GM19351 (cell line): ENCODE results near the gene MISP3.

Experiments
- ATAC-seq: cut with Tn5 transposase; IDR thresholded peaks from one replicate; pipeline ENCODE4 v1.9.1; 2021; ENCODE audit warnings: mild to moderate bottlenecking, moderate library complexity; ENCODE audit not compliant: unreplicated experiment

MISP3 gene

DNA sequence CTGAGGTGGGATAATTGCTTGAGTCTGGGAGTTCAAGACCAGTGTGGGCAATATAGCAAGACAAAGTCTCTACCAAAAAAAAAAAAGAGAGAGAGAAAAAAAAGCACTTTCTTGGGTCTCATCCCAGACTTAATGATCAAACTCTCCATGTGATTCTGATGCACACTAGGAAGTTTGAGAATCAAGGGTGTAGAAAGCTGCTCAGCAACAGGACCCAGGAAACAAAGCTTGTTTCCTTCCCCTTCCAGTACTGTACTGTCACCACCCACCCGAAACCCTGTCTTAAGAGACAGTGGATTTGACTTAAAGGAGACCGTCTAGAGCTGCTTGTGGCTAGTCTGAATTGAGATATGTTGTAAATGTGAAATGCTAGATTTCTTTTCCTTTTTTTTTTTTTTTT, 5.8 kb downstream of the MISP3 start:
- ATAC-seq = no peak

DNA sequence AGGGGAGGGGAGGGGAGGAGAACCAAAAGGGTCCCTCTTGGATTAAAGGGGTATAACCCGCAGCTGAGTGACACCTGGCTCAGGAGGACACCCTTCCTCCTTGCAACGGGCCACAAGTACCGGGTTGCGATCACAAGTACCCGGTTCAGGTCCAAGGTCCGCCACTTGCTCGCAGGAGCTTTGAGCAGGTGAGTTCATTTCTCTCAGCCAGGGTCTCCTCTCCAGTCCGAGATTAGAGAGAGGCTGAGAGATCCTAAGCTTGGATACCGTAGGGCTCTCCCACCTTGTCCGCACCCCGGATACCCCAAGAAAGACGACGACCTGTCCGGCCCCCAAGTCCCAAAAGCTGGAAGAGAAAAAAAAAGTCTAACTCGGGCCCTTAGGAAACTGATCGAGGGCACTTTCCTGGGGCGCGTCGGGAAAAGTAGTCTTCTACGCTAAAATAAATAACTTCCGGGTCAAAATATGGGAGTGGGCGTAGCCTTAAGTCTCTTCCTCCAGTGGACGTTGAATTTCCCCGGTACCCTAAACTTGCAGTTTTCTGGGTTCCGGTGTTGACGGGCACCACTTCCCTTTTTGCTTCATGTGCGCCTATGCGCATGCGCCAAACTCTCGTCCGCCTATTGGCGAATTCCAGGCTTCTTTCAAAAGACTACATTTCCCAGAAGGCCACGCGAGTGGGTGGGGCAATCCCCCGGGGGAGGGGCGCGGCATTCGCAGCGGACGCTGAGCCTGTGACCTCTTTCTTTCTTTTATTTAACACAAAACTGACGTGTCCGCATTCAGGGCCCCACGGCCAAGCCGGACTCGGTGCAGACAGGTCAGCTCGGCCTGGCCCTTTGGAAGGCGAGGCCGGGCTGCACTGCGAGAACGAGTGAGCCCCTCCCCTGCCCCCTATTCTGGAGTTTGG, 8.6 kb downstream of the MISP3 start:
- peak; percentile 84 for ATAC-seq

DNA sequence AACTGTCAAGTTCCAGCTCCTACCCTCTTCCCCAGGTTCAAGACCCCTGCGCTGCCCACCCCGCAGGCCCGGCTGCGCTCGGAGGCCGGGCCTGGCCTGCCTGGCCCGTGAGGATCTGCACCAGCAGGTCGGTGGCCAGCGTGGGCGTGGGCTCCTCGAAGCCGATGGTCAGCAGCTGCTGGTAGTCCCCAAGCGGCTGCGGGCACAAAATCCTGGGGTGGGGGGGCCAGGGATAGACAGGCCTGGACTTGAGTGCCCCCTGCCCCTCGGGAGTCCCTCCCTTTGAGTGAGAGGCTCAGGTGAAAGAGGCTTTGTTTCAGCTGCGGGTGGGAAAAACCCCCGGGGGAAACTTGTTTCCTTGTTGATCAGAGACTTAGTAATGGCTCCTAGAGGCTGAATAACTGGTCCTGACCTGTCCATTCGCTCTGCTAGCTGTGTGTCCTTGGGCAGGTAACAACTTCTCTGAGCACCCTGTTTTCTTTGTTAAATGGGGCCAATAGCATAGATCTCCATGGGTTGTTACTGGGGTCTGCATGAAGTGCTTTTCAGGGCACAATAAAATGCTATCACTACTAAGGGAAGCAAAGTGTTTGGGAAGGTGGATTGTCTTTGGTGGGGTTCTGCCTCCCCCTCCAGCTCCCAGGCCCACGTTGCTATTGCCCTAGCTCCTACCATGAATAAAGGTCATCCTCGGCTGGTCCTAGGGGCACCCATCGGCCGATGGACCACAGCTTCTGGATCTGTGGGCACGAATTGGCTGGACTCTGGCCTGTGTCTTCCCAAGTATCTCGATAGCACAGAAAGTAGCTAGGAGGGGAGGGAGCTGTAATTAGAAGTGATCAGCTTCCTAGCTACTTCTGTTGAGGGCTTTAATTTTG, 9.4 kb downstream of the MISP3 start:
- no peak for ATAC-seq

DNA sequence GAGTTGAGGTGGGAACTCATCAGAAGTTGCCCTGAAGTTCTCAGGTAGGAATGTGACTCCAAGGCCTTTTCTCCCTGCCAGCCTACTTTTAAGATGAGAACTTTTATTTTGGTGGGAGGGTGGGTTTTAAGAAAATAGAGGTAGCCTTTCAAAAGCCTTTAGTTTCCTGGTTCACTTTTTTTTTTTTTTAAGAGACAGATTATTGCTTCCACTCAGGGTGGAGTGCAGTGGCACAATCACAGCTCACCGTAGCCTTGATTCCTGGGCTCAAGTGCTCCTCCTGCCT, 10.0 kb downstream of the MISP3 start:
- ATAC-seq = no peak

DNA sequence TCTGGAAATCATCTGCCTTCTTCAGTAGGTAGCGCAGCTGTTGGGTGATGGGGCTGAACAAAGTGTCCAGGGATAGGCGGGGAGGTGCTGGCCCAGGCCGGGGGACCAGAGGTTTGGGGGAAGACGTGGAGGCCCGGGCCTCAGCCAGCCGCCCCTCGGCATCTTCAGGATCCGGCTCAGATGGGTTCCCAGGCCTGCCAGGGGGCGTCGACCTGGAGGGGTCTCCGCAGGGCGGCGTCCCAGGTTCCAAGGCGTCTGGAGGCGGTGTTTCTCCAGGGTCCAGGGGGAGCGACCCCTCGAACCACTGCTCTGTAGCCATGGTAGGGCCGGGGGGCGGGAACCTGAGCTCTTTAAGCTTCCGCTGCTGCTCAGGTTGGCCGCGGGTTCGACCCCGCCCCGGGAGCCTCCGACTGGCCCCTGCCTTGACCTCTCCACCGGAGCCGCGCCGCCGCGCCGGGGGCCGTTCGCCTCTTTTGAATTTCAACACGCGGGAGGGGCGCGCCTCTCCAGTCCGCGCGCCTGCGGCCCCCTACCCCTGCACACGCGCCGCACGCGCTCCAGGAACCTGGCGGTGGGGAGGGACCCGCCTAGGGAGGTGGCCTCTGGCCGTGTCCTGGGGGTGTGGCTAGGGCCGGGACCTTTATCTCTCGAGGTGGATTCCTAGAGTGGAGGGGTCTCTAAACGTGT, 12.9 kb downstream of the MISP3 start, which contains the start of gene C19orf67:
Gene C19orf67, minus strand, starts transcription at position 475 of the 687 bp plus-strand sequence. Its CDS starts 156 bp downstream, at position 319.
- no peak for ATAC-seq

DNA sequence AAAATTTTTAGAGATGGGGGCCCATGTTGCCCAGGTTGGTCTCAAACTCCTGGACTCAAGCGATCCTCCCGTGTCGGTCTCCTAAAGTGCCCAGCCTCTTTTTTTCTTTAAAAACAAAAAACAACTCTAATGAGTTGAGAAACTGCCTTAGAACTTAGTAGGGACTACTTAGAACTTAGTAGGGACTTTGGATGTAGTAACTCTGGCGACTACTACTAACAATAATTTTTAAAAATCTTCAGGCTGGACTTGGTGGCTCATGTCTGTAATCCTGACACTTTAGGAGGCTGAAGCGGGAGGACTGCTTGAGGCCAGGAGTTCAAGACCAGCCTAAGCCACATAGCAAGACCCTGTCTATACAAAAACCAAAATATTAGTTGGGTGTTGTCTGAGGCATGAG, 13.5 kb downstream of the MISP3 start:
- no peak for ATAC-seq

DNA sequence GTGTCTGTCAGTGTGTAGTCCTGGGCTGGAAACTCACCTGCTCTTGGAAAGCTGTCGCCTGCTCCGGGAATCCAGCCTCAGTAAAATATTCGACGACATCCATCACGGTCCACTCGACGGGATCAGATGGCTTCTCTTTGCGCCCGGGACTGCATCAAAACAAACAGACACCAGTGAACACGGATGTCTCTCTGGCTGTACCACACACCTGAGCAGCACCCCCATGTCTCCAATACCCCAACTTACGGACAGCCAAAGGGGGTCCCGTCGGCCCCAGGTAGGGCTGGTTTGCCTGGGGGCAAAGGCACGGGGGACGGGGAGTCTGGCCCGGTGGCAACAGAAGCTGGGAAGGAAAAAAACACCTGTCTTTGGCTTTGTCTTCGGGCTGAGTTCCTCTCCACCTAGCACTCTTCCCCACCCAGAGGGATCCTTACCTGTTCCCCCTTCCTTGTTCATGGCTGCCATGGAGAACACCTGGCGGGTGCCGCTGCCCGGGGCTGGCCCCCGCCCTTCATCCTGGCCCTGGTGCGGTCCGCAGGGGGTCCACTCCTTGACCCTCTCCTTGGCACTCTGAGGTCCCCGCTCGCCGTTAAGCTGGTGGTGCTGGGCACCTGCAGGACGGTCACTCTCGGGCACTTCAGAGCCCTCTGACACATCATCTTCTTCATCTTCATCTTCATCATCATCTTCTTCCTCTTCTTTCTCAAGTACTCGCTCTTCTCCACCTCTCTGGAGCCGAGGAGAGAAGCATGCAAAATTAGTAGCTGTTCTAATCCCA, 16.2 kb downstream of the MISP3 start:
- no peak for ATAC-seq

DNA sequence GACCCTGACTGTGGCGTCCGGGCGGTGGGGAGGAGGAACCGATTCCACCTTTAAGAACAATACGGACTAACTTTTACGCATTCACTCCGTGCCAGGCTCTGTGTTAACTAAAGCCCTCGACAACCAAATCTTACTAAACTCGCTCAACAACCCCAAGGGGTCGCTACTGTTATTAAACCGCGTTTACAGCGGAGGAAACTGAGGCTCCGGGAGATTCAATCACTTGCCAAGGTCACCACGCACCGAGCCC, 16.8 kb downstream of the MISP3 start:
- ATAC-seq = no peak

DNA sequence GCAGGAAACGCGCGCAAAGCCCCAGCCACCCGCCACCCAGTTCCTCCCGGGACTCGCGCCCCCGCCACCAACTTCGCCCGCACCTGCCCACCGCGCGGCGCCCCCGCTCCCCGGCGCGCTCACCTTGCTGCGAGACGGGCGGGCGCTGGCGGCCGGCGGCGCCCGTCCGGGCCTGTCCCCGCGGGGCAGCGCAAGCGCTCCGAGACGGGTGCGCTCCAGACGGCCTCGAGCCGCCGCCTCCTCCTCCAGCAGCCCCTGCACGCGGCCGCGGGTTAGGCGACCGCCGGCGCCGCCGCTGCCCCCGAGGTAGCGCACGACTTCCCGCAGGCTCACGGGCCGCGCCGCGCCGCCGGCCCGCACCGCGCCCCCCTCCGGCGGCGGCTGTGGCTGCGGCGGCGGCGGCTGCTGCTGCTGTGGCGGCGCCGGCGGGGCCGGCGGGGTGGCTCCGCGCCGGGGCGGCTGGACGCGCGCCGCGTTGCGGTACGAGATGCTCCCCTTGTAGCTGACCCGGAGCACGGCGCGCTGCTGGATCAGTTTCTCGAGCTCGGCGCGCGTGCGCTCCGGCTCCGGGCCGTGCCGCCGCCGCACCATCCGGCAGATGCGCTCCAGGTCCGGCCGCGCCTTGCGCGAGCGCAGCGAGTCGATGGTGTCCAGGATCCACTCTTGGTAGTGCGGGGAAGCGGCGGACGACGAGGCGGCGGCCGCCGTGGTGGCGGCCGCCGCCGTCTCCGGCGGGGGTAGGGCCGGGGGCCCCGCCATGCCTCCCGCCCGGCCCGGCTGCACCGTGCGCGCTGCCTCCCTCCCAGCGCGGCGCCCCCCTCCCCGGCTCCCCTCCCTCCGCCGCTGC, 17.3 kb downstream of the MISP3 start:
- peak; percentile 29 for ATAC-seq

DNA sequence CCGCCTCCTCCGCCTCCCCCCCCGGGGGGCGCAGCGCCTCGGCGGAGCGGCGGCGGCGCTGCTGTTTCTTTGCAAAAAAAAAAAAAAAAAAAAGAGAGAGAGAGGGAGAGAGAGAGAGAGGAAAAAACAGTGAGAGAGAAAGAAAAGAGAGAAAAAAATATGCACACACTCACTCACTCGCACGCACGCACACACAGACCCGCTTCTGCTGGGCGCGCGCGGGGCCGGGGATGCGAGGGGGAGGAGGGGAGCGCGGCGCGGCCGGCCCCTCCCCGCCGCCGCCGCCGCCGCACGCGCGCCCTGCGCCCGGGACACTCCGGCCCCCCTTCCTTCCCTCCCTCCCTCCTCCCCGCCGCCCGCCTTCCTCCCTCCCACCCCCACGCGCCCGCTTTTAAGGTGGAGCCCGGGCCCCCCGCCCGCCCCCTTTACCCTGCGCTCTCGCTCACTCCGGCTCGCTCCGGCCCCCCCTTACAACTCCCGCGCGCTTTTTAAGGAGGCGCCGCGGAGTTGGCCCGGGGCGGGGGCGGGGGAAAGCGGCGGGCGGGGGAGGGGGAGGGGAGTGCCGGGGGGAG, 18.0 kb downstream of the MISP3 start, which contains the start of gene SAMD1:
Gene SAMD1, minus strand, starts transcription at position 243 of the 572 bp plus-strand sequence.
- ATAC-seq = peak; percentile 41

DNA sequence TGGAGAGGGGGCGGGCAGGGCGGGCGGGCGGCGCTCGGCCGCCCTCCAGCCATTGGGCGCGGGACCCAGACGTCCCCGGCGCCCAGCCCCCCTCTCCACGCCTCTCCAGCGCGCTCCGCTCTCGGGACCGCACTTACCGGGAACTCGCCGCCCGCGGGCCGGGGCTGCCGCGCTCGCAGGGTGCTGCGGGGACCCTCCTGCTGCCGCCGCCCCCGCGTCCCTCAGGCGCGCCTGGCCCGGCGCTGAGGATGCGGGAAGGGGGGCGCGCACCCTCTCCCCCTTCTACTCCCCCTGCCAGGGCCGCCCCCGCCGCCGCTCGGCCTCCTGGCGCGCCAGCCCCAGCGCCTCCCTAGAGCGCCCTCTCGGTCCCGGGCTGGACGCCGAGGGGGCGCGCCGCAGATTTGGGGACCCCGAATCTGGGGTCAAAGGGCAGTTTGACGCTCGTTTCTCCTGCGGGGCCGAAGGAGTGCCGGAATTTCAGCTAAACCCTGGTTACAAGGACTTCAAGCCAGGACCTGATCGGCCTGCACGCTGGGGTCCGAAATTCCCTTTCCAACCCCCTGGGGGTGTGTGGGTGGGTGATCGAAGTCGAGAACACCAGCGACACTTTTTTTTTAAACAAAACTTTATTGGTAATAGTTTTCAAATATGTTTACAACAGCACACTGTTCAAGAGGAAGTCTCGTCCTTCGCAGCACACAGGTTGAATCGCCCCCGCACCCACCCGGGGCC, 18.7 kb downstream of the MISP3 start:
- ATAC-seq = peak; percentile 62

DNA sequence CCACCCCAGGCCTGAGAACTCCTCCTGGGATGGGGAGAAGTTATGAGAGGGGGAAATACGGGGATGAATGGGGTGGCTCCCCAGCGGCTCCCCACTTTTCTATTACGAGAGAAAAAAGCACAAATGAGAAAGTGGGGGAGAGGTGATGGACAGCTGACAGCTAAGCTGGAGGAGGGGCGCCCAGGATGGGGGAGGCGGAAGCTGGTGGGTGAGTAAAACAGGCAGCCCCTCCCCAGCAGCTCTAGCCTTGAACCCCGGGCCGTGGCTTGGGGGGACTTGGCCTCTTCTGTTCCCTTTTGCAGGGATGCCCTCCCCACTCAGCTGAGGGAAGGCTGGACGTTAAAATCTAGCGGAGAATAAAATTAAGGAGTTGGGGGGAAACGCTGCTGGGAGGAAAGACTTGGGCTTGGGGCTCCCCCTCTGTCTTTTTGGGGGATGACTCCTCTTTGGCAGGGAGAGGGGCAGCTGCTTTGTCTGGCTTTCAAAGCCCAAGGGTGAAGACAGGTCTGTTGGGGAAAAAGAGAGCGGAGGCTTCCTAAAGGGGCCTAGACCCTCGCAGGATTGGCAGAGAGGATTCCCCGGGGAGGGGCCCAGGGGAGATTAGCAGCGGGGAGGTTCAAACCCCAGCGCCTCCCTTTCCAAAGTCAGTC, 19.4 kb downstream of the MISP3 start:
- ATAC-seq = peak; percentile 6

DNA sequence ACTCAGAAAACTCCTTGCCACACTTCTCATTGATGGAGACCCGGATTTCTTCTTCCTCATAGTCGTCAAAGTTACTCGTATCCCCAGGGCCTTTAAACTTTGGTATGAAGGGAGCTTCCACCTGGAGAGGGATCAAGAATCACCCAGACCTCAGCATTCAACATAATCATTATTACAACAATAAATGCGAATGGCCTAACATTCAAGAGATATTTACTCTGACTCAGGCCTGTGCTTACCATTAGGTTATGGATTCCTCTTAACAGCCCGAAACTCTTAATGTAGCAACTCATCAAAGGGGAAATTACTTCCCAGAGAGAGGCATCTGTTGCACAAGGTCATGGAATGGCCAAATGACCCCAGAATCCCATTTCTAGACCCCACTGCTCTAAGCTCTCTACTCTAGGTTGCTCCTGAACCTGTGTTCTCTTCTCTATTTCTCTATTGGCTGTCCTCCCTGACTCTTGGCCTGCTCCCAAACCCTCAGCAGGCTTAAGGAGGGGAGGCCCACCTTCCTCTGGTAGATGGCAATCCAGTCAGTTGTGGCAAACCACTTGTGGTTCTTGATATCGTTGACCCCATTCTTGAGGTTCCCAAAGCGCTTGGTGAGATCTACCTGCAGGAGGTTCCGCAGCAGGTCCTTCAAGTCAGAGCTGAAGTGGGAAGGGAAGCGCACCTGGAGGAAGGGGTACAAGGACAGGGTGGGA, 20.7 kb downstream of the MISP3 start:
- no peak for ATAC-seq

DNA sequence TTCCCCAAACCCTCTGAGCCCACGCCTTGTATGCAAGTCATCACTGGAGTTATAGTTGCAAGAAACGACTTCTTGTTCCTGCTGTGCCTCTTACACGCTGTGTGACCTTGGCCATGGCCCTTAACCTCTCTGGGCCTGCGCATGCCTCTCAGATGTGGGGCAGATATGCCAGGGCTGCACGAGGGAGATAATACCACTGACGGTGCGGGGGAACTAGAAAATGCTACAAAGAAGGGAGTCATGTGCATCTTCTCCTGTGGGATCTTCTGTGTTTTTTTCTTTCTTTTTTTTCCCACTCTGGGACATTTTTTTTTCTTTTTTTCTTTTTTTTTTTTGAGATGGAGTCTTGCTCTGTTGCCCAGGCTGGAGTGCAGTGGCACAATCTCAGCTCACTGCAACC, 22.3 kb downstream of the MISP3 start:
- no peak for ATAC-seq

DNA sequence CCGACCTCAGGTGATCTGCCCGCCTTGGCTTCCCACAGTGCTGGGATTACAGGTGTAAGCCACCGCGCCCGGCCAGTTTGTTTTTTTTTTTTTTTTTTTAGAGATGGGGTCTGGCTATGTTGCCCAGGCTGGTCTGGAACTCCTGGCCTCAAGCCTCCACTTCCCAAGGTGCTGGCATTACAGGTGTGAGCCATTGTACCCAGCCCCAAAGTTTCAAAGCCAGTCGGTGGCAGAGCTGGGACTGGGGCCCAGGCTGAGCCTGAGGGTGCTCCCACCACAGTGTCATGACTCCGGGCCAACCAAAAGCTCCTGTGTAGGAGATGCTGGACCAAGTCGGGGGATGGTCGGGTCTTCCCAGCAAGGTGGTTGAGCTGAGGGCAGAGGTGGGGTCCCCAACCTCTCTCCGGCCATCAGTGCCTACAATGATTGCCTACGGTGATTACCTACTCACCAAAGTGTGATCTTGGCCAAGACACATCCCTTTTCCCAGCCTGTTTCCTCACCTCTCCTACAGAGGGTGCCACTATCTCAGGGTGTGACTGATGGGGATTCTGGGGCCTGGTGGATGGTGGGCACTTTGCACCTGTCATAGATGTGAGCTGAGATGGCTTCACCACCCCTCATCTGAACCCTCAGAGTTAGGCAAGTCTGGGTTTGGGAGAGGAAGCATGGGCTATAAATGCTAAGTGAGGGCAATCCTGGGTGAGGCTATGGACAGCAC, 23.8 kb downstream of the MISP3 start:
- no peak for ATAC-seq

DNA sequence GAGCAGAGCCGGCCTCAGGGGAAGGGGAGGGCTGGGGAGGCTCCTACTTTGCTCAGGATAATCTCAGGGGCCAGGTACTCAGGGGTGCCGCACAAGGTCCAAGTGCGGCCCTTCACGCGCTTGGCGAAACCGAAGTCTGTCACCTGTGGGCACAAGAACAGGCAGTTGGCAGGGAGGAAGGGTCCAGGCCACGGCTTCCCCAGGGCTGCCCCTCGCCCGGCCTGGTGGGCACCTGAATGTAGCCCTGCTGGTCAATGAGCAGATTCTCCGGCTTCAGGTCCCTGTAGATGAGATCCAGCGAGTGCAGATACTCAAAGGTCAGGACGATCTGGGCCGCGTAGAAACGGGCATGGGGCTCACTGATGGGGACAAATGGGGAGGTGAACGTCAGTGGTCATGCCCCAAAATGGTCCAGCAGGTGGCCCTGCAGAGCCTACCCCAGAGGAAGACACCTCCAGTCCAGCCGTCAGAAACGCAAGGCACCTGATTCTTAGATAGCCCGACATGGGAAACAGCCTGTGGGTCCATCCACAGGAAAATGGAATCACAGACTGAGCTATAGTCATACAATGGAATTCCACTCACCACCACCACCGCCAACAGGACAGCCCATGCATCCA, 25.1 kb downstream of the MISP3 start:
- no peak for ATAC-seq
